GM20000 (cell line): ENCODE data around the gene SELENON.

Experiments
- DNase-seq: peaks from one replicate; pipeline ENCODE4 v3.0.0; 2012; ENCODE audit warnings: low spot score
- CTCF ChIP-seq: IDR thresholded peaks from 2 replicates; pipeline ENCODE4 v1.5.1; 2012; ENCODE audit warnings: mild to moderate bottlenecking, control low read depth; ENCODE audit errors: extremely low read depth, missing control alignments

Gene SELENON

DNA sequence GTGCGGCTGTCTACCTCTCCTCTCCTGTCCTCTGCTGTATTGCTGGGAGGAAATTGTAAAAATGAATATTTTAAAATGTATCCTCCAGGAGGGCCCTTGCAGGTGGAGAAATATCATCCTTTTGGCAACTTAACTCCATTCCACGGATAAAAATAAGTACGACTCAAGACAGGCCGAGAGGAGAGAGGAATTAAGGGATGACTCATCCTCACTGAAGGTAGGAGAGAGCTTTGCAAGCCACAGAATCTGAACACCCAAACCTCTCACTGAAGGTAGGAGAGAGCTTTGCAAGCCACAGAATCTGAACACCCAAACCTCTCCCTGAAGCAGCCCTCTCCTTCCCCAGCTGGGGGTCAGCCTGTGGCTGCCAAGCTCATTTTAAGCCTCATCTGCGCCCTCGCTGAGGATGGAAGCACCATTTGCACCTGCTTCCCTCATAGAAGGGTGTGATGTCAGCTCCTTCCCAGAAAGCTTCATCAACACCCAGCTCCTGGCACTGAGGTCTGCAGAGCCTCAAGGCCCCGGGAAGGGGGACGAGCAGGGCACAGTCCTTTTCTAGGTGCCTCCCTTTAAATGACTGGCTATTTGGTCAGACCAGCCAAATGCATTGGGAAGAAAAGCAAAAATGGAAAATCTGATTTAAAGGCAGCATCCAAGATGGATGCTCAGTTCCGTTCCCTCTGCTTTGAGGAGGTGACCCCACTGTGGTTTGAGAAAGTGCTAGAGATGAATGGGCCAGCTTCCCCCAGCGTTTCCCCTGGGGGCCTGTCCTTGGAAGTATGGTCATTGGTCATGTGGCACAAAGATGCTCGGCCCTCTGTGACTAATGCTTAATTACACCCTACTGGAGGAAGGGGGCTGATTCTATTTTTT is 12.9 kb upstream of the SELENON start:
- no peak for TF ChIP-seq CTCF
- no peak for DNase-seq

DNA sequence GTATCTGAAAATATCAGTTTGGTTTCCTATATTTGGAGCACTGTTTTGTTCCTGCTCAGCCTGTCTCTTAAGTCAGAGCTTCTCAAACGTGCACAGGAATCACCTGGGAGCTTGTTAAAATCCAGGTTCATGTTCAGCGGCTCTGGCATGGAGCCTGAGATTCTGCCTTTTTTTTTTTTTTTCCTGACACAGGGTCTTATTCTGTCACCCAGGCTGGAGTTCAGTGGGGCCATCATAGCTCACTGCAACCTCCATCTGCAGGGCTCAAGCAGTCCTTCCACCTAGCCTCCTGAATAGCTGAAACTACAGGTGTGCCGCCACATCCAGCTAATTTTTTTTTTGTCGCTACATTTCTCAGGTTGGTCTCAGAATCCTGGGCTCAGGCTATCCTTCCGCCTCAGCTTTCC is 12.2 kb upstream of the SELENON start:
- no peak for DNase-seq
- TF ChIP-seq CTCF, result no peak

DNA sequence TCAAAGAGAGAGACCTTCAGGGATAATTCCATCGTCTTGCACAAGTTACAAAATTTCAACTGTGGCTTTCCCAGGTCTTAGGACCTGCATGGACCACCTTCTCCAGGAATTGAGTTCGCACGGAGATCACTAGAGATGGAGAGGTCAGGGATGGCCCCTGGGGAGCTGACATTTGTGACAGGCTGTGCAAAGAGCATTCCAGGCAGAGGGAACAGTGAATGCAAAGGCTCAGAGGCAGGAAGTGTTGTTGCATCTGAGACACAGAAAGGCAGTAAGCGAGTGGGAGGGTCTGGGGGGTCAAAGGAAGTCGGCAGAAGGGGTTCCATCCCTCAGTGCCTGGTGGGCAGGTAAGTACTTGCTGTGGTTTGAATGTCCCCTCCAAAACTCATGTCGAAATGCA is 9.5 kb upstream of the SELENON start:
- DNase-seq, result no peak
- no peak for TF ChIP-seq CTCF

- no peak for TF ChIP-seq CTCF
- no peak for DNase-seq
Observed at GRCh38 chr1:25792115-25792514, 7.9 kb upstream of the SELENON start.

- no peak for DNase-seq
- TF ChIP-seq CTCF, result no peak
Observed at GRCh38 chr1:25793585-25794170, 6.3 kb upstream of the SELENON start.

DNA sequence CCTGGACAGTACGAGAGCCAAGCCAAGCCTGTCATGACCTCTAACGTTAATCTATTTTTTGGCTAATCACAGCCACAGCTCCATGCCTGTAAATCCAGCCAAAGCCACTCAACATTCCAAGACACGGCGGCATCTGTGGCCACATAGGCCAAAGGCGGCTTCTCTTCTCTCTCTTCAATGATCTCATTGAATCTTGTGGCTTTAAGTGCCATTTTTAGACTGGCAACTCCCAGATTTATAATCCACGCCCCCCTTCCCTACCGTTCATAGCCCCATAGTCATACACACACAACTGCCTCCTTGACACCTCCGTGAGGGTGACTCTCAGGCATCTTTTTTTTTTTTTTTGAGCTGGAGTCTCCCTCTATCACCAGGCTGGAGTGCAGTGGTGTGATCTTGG is 5.7 kb upstream of the SELENON start:
- TF ChIP-seq CTCF, result no peak
- DNase-seq, result no peak

- TF ChIP-seq CTCF, result no peak
- no peak for DNase-seq
Observed at GRCh38 chr1:25795211-25795610, 4.8 kb upstream of the SELENON start.
